ENCODE measurements around the gene RP9. TPM values are rescaled to one million over a fixed set of nuclear protein-coding genes. Genes with fewer than 3 reads are reported as not detected.

RP9 gene
- total RNA-seq, 4 donors from 2014 or later = 5.2 to 16.1 (median 7.3) TPM

GRCh38 chr7:33109758-33110238, 594 bp upstream of the RP9 start:
- DNase-seq (ENCODE audit: low spot score in 2 of 2) = no peak
- H3K4me3 ChIP-seq (ENCODE audit: low read depth, poor library complexity, severe bottlenecking) = peak overlapping the region; percentile 91
- TF ChIP-seq CTCF (IDR thresholded peaks at IDR 0.05) (no peak), POLR2A (IDR thresholded peaks at IDR 0.05) (no peak)
- 13 to 16% methylated on average over 11 of the region's 11 CpGs for WGBS, 2 donors
- intact Hi-C loops (cut with DNase I; ENCODE audit: low total_unique reads) = no loop called here

GRCh38 chr7:33108554-33109004, 625 bp downstream of the RP9 start:
- 1% methylated on average over 10 of the region's 10 CpGs for WGBS, 2 donors
- intact Hi-C loops (cut with DNase I; ENCODE audit: low total_unique reads) = no loop called here
- H3K4me3 ChIP-seq (ENCODE audit: low read depth, poor library complexity, severe bottlenecking) = peak overlapping the region; percentile 91
- TF ChIP-seq CTCF (IDR thresholded peaks at IDR 0.05) (no peak), POLR2A (IDR thresholded peaks at IDR 0.05) (no peak)
- DNase-seq (ENCODE audit: low spot score in 2 of 2) = no peak

GRCh38 chr7:33107136-33108066, 1.8 kb downstream of the RP9 start:
- intact Hi-C loops (cut with DNase I; ENCODE audit: low total_unique reads) = no loop called here
- TF ChIP-seq POLR2A (IDR thresholded peaks at IDR 0.05) (no peak), CTCF (IDR thresholded peaks at IDR 0.05) (no peak)
- no peak for DNase-seq (ENCODE audit: low spot score in 2 of 2)
- H3K4me3 ChIP-seq (ENCODE audit: low read depth, poor library complexity, severe bottlenecking) = no peak overlapping the region
- WGBS, 2 donors = 48 to 49% methylated on average over 7 of the region's 7 CpGs

GRCh38 chr7:33101906-33102305, 7.3 kb downstream of the RP9 start:
- H3K4me3 ChIP-seq (ENCODE audit: low read depth, poor library complexity, severe bottlenecking) = no peak overlapping the region
- WGBS, 2 donors = 82 to 84% methylated on average over 3 of the region's 3 CpGs
- no peak for TF ChIP-seq CTCF (IDR thresholded peaks at IDR 0.05)
- TF ChIP-seq POLR2A (IDR thresholded peaks at IDR 0.05) = no peak
- intact Hi-C loops (cut with DNase I; ENCODE audit: low total_unique reads) = loop anchor here (1.0 kb wide), 1 partner anchor 10 kb away; no protein-coding TSS in a partner anchor
- DNase-seq (ENCODE audit: low spot score in 2 of 2) = no peak

GRCh38 chr7:33100770-33101169, 8.4 kb downstream of the RP9 start:
- intact Hi-C loops (cut with DNase I; ENCODE audit: low total_unique reads) = loop anchor here (1.0 kb wide), 1 partner anchor 8 kb away; no protein-coding TSS in a partner anchor
- no peak for TF ChIP-seq POLR2A (IDR thresholded peaks at IDR 0.05)
- TF ChIP-seq CTCF (IDR thresholded peaks at IDR 0.05) = no peak
- 89 to 95% methylated on average over 3 of the region's 3 CpGs for WGBS, 2 donors
- H3K4me3 ChIP-seq (ENCODE audit: low read depth, poor library complexity, severe bottlenecking) = no peak overlapping the region
- no peak for DNase-seq (ENCODE audit: low spot score in 2 of 2)

Data from lower leg skin (tissue), 4 donors.